K562 (cell line): Measurements from ENCODE around the gene FXYD3. TPM values are rescaled to one million over a fixed set of nuclear protein-coding genes. Genes with fewer than 3 reads are reported as not detected.

Experiments
- ARID4B ChIP-seq: sonication (generic); formaldehyde crosslinking; IDR thresholded peaks from 2 replicates; pipeline ENCODE4 v1.8.0; 2022; ENCODE audit warnings: mild to moderate bottlenecking, missing genetic modification reagents
- CXXC5 ChIP-seq: fragments of 250-450 bp; sonication (Bioruptor Pico); IDR thresholded peaks from 2 replicates; pipeline ENCODE4 v1.8.0; 2022; ENCODE audit warnings: inconsistent platforms, mild to moderate bottlenecking, moderate library complexity
- GATAD2A ChIP-seq: fragments of 450-650 bp; IDR thresholded peaks from 2 replicates; pipeline ENCODE4 v1.6.1; 2017
- HDAC1 ChIP-seq, 2 experiments: fragments of 450-650 bp; IDR thresholded peaks; 2 replicates each; pipeline ENCODE4 v1.6.1; 2016 to 2017; ENCODE audit warnings: inconsistent platforms in 1 of 2, mild to moderate bottlenecking in 1 of 2, moderate library complexity in 1 of 2
- NRF1 ChIP-seq, 2 experiments: fragments of 450-650 bp; IDR thresholded peaks in 1 of 2; conservative IDR thresholded peaks in 1 of 2; 2 replicates each; pipeline ENCODE4 v1.6.1; 2014; ENCODE audit warnings: mild to moderate bottlenecking in 2 of 2
- POLR2AphosphoS5 ChIP-seq: IDR thresholded peaks from 2 replicates; pipeline ENCODE4 v1.6.1; 2011; ENCODE audit warnings: mild to moderate bottlenecking, low read depth, low read length, moderate library complexity; ENCODE audit not compliant: control insufficient read depth, insufficient read depth
- POLR2G ChIP-seq: fragments of 200-400 bp; formaldehyde crosslinking; IDR thresholded peaks from 2 replicates; pipeline ENCODE4 v1.6.1; 2017; ENCODE audit warnings: low read depth, mild to moderate bottlenecking, antibody characterized with exemption, low read length, moderate library complexity
- RAD21 ChIP-seq, 2 experiments: fragments of 250-450 bp in 1 of 2; fragments of 450-650 bp in 1 of 2; sonication (Bioruptor Pico) in 1 of 2; formaldehyde crosslinking in 1 of 2; IDR thresholded peaks in 1 of 2; conservative IDR thresholded peaks in 1 of 2; 2 replicates each; pipeline versions ENCODE4 v1.4.0 to v1.8.0; 2020 to 2022; ENCODE audit warnings: mild to moderate bottlenecking in 2 of 2, moderate library complexity in 1 of 2
- RBBP5 ChIP-seq: fragments of 200-600 bp; sonication (generic); IDR thresholded peaks from 2 replicates; pipeline ENCODE4 v1.6.1; 2012; ENCODE audit warnings: borderline replicate concordance, mild to moderate bottlenecking, low read length, control low read depth, inconsistent platforms; ENCODE audit not compliant: insufficient read depth, poor library complexity, severe bottlenecking
- polyA plus RNA-seq, 8 experiments: library from polyadenylated mRNA; depleted of rRNA in 4 of 8; stranded (reverse) in 5 of 8; unstranded in 3 of 8; fragments of >200 nt; fragmentation: Nextera tagmentation in 2 of 8; fragmentation: Illumina TruSeq in 1 of 8; extraction: Ambion mirVana in 2 of 8; extraction: Trizol in 1 of 8; gene quantifications; 2 replicates each; pipeline versions ENCODE4 v1.2.1 to v1.2.3, GENCODE V29; 2011 to 2014; ENCODE audit warnings: inconsistent platforms in 1 of 8, missing spikeins in 1 of 8
- total RNA-seq, 7 experiments: library from RNA; depleted of rRNA in 6 of 7; stranded (reverse); fragments of >200 nt in 6 of 7; fragmentation: Illumina TruSeq in 2 of 7; extraction: Trizol in 2 of 7; gene quantifications; 2 replicates each; pipeline versions ENCODE4 v1.2.1 to v1.2.3, GENCODE V29; 2011 to 2021; ENCODE audit warnings: low replicate concordance in 1 of 7
- TF ChIP-seq, protein P1 (sequence below): IDR thresholded peaks from 2 replicates; pipeline ENCODE4 v1.6.1; 2011; ENCODE audit warnings: borderline replicate concordance, low read depth, mild to moderate bottlenecking, moderate library complexity, low read length; ENCODE audit not compliant: insufficient read depth, poor library complexity, severe bottlenecking

Gene FXYD3
- total and polyA plus RNA-seq, 9 of the 15 experiments (the other 6 are each of a cell fraction or from before 2014, with no cell fraction given), result 0.24 TPM; not detected in 8

- peak; percentile 64 for TF ChIP-seq RBBP5
- TF ChIP-seq POLR2G, result peak; percentile 68
- 0 out of 4 replicates have a peak, but pooled peaks of 1 of the 2 experiments have one; percentile 17 for TF ChIP-seq HDAC1 (IDR thresholded peaks at IDR 0.05)
- 0 out of 2 replicates have a peak, but pooled peaks have one; percentile 34 for TF ChIP-seq GATAD2A
- TF ChIP-seq CXXC5 (CRISPR knock-in tag), result peak; percentile 48; the same call in 1 of the 2 replicates
- 0 out of 2 replicates have a peak, but pooled peaks have one; percentile 31 for TF ChIP-seq POLR2AphosphoS5
- TF ChIP-seq, protein P1, sequence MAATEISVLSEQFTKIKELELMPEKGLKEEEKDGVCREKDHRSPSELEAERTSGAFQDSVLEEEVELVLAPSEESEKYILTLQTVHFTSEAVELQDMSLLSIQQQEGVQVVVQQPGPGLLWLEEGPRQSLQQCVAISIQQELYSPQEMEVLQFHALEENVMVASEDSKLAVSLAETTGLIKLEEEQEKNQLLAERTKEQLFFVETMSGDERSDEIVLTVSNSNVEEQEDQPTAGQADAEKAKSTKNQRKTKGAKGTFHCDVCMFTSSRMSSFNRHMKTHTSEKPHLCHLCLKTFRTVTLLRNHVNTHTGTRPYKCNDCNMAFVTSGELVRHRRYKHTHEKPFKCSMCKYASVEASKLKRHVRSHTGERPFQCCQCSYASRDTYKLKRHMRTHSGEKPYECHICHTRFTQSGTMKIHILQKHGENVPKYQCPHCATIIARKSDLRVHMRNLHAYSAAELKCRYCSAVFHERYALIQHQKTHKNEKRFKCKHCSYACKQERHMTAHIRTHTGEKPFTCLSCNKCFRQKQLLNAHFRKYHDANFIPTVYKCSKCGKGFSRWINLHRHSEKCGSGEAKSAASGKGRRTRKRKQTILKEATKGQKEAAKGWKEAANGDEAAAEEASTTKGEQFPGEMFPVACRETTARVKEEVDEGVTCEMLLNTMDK, result peak; percentile 82
- peak; percentile 26 to 54; a peak in 3 of 4 replicates for TF ChIP-seq RAD21 (CRISPR knock-in tag; conservative IDR thresholded peaks at IDR 0.05 in 1 of 2, IDR thresholded peaks at IDR 0.05 in 1 of 2)
- peak; percentile 44; the same call in 1 of the 2 replicates for TF ChIP-seq ARID4B
- peak; percentile 37 to 50 for TF ChIP-seq NRF1 (conservative IDR thresholded peaks at IDR 0.05 in 1 of 2, IDR thresholded peaks at IDR 0.05 in 1 of 2)
These were observed 38.3 kb downstream of the FXYD3 start (continued) for GRCh38 chr19:35153701-35154524.
